Esophagus muscularis mucosa (tissue), 4 donors: ENCODE results near the gene FHL1. TPM values are rescaled to one million over a fixed set of nuclear protein-coding genes. Genes with fewer than 3 reads are reported as not detected.

Experiments
- DNase-seq: peaks from one replicate; pipeline ENCODE4 v3.0.0-alpha.2; 2017; ENCODE audit errors: extremely low spot score
- H3K27ac ChIP-seq, 4 donors: fragments of 200-600 bp; sonication (generic); replicated peaks in 1 of 4; 1 replicate in 3 of 4; 2 replicates in 1 of 4; pipeline ENCODE4 v1.5.1; 2016 to 2019; ENCODE audit warnings: mild to moderate bottlenecking in 1 of 4
- H3K27me3 ChIP-seq, 4 donors: fragments of 200-600 bp; sonication (generic); one replicate each; pipeline versions ENCODE4 v1.5.1 to v1.6.0; 2016 to 2019
- H3K36me3 ChIP-seq, 4 donors: fragments of 200-600 bp; sonication (generic); one replicate each; pipeline ENCODE4 v1.5.1; 2016 to 2019
- H3K4me1 ChIP-seq, 4 donors: fragments of 200-600 bp; sonication (generic); one replicate each; pipeline ENCODE4 v1.5.1; 2016 to 2019
- H3K4me3 ChIP-seq, 4 donors: fragments of 200-600 bp; sonication (generic); 1 replicate in 2 of 4; 2 replicates in 2 of 4; pipeline ENCODE4 v1.5.1; 2016 to 2019; ENCODE audit warnings: mild to moderate bottlenecking in 4 of 4, moderate library complexity in 1 of 4
- H3K9me3 ChIP-seq, 4 donors: fragments of 200-600 bp; sonication (generic); 1 replicate in 3 of 4; 2 replicates in 1 of 4; pipeline ENCODE4 v1.5.1; 2016 to 2019
- CTCF ChIP-seq, 3 experiments: fragments of 200-600 bp in 2 of 3; fragments of 450-650 bp in 1 of 3; sonication (generic) in 2 of 3; IDR thresholded peaks; one replicate each; pipeline ENCODE4 v1.5.1; 2017 to 2019; ENCODE audit warnings: antibody characterized with exemption in 3 of 3, mild to moderate bottlenecking in 2 of 3, moderate library complexity in 1 of 3
- EP300 ChIP-seq: sonication (generic); formaldehyde crosslinking; IDR thresholded peaks from one replicate; pipeline ENCODE4 v1.6.1; 2017; ENCODE audit warnings: antibody characterized with exemption
- POLR2A ChIP-seq: fragments of 450-650 bp; IDR thresholded peaks from one replicate; pipeline ENCODE4 v1.6.1; 2017; ENCODE audit warnings: antibody characterized with exemption, moderate library complexity, mild to moderate bottlenecking, low read depth
- POLR2AphosphoS5 ChIP-seq, 2 donors: sonication (generic); formaldehyde crosslinking; IDR thresholded peaks; one replicate each; pipeline ENCODE4 v1.6.1; 2017; ENCODE audit warnings: antibody characterized with exemption in 2 of 2
- WGBS: methylation state at CpG from one replicate; pipeline ENCODE4 v1.1.5; 2018; 5-methylcytosine and 5-hydroxymethylcytosine counted together
- intact Hi-C: fragments of 100-400 bp; cut with DNase I; formaldehyde crosslinking; loops from one replicate; pipeline ENCODE4 v1.15.1; 2023
- total RNA-seq, 4 donors: library from RNA; depleted of rRNA; stranded (reverse); fragments of >200 nt; gene quantifications; one replicate each; pipeline versions ENCODE4 v1.1.0 to v1.2.1, GENCODE V29; 2016

FHL1 gene
- total RNA-seq, 4 donors from 2014 or later = 2,189 to 3,092 (median 2,823) TPM

DNA sequence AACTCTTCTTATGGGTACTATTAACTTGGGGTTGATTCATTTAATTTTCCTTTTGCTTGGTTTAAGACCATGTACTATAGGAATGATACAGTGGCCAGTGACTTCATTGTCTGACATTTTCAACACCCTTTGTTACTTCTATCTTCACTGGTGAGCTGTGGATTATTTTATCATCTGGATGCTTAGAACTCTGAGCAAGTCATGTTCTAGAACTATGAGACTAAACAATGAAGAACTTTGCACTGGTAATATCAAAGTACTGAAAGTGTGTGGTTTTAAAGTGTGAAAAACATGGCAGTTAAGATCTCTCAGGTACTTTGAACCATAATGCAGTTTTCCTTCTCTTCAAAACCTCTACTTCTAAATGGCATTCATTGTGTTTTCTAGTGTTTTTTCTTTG, 56.1 kb downstream of the FHL1 start:
- Histone ChIP-seq H3K27ac (peak overlapping the region; percentile 86 to 99 (median 96)), H3K4me1 (peaks cover 50 to 87% (median 73%) of the 10 kb centered on the region in 4 donors), H3K9me3 (no peaks in the 10 kb centered on the region), H3K36me3 (peaks cover 11 to 26% (median 24%) of the 10 kb centered on the region in 4 donors), H3K4me3 (peak overlapping the region; percentile 44 to 55 (median 52)), H3K27me3 (no peaks in the 10 kb centered on the region)
- TF ChIP-seq EP300 = no peak
- no peak for TF ChIP-seq CTCF (IDR thresholded peaks at IDR 0.05)
- no peak for TF ChIP-seq POLR2A
- no peak for TF ChIP-seq POLR2AphosphoS5 (IDR thresholded peaks at IDR 0.05)
- intact Hi-C loops = no loop called here
- no peak for DNase-seq

GRCh38 chrX:136203951-136204350, 56.6 kb downstream of the FHL1 start:
- no peak for TF ChIP-seq EP300
- TF ChIP-seq CTCF (IDR thresholded peaks at IDR 0.05) = no peak
- TF ChIP-seq POLR2A = no peak
- no peaks in the 10 kb centered on the region for H3K9me3 ChIP-seq
- H3K27ac ChIP-seq = peak overlapping the region; percentile 86 to 99 (median 96)
- peak overlapping the region; percentile 44 to 55 (median 52) for H3K4me3 ChIP-seq
- H3K36me3 ChIP-seq = peaks cover 11 to 30% (median 28%) of the 10 kb centered on the region in 4 donors
- H3K27me3 ChIP-seq = no peaks in the 10 kb centered on the region
- intact Hi-C loops = no loop called here
- DNase-seq = no peak
- 38% methylated on average over 3 of the region's 3 CpGs for WGBS
- peaks cover 55 to 92% (median 78%) of the 10 kb centered on the region in 4 donors for H3K4me1 ChIP-seq

- TF ChIP-seq POLR2A (no peak), POLR2AphosphoS5 (IDR thresholded peaks at IDR 0.05) (peak; percentile 70 to 83)
- no peak for DNase-seq
- Histone ChIP-seq H3K4me1 (peaks cover 55 to 98% (median 81%) of the 10 kb centered on the region in 4 donors), H3K4me3 (peak overlapping the region; percentile 44 to 55 (median 52)), H3K36me3 (peaks cover 11 to 35% (median 34%) of the 10 kb centered on the region in 4 donors), H3K27me3 (no peaks in the 10 kb centered on the region), H3K27ac (peak overlapping the region; percentile 86 to 99 (median 96)), H3K9me3 (no peaks in the 10 kb centered on the region)
- intact Hi-C loops = no loop called here
- 18% methylated on average over 1 of the region's 2 CpGs for WGBS
Observed at GRCh38 chrX:136204571-136204970, 57.2 kb downstream of the FHL1 start.

DNA sequence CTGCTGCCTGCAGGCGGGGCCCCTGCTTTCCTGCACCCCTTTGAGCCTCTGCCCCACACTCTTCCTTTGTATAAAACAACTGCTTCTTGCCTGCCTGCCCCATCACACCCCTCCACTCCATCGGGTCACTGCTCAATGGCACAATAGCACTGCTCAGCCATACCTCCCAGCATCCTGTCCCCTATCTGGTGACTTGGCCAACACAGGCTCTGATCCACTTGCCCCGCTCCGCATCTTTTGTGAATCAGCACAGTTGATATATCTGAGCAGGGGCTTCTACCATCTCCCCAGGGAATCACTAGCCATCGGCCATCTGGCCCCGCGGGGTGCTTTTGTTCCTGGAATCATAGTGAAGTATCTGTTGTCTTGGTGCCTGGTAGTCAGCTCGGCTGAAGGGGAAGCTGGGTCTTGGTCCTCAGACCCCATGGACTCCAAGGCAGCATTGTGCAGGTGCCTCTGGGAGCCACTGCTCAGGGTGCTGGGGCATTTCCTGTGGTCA, 58.6 kb downstream of the FHL1 start:
- TF ChIP-seq CTCF (IDR thresholded peaks at IDR 0.05) (no peak), EP300 (no peak), POLR2A (no peak), POLR2AphosphoS5 (IDR thresholded peaks at IDR 0.05) (peak in 1 of 2 donors; percentile 5)
- DNase-seq = no peak
- H3K4me3 ChIP-seq = peak overlapping the region; percentile 44 to 55 (median 52)
- peak overlapping the region; percentile 86 to 99 (median 96) for H3K27ac ChIP-seq
- H3K36me3 ChIP-seq = peaks cover 11 to 47% (median 40%) of the 10 kb centered on the region in 4 donors
- no peaks in the 10 kb centered on the region for H3K27me3 ChIP-seq
- WGBS = 54% methylated on average over 7 of the region's 8 CpGs
- peaks cover 50 to 91% (median 84%) of the 10 kb centered on the region in 4 donors for H3K4me1 ChIP-seq
- H3K9me3 ChIP-seq = no peaks in the 10 kb centered on the region
- intact Hi-C loops = no loop called here

DNA sequence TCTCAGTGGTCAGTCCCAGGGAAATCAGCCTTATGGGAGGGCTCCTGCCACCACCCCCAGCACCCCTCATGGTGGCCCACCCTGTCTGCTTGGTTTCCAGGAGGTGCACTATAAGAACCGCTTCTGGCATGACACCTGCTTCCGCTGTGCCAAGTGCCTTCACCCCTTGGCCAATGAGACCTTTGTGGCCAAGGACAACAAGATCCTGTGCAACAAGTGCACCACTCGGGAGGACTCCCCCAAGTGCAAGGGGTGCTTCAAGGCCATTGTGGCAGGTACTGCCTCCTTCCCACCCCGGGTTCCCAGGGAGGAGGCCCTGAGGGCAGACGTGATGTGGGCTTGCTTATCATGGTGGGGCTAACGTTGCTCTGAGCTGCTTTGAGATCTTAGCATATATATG, 59.6 kb downstream of the FHL1 start:
- peaks cover 50 to 83% (median 80%) of the 10 kb centered on the region in 4 donors for H3K4me1 ChIP-seq
- H3K27ac ChIP-seq = peak overlapping the region; percentile 86 to 99 (median 96)
- TF ChIP-seq EP300 = no peak
- TF ChIP-seq POLR2A = no peak
- no peak for TF ChIP-seq CTCF (IDR thresholded peaks at IDR 0.05)
- peak in 1 of 2 donors; percentile 69 for TF ChIP-seq POLR2AphosphoS5 (IDR thresholded peaks at IDR 0.05)
- no peak for DNase-seq
- WGBS = 47% methylated on average over 6 of the region's 6 CpGs
- intact Hi-C loops = no loop called here
- no peaks in the 10 kb centered on the region for H3K9me3 ChIP-seq
- H3K36me3 ChIP-seq = peaks cover 11 to 48% (median 41%) of the 10 kb centered on the region in 4 donors
- H3K4me3 ChIP-seq = peak overlapping the region; percentile 44 to 55 (median 52)
- H3K27me3 ChIP-seq = no peaks in the 10 kb centered on the region
